GM11168 (cell line): Measurements from ENCODE around the gene CRYBG1.

ENCODE experiments used
- in situ Hi-C: fragments of 300-500 bp; cut with MboI; formaldehyde crosslinking; loops from one replicate; pipeline ENCODE4 v1.12.0; 2022; ENCODE audit warnings: low sequenced_read_pairs; ENCODE audit not compliant: unreplicated experiment

The CRYBG1 gene

GRCh38 chr6:106451439-106451838, 90.9 kb downstream of the CRYBG1 start:
- in situ Hi-C loops: loop anchor here (5.0 to 10.0 kb wide), 2 partner anchors 116 to 533 kb away; no protein-coding TSS in a partner anchor

DNA sequence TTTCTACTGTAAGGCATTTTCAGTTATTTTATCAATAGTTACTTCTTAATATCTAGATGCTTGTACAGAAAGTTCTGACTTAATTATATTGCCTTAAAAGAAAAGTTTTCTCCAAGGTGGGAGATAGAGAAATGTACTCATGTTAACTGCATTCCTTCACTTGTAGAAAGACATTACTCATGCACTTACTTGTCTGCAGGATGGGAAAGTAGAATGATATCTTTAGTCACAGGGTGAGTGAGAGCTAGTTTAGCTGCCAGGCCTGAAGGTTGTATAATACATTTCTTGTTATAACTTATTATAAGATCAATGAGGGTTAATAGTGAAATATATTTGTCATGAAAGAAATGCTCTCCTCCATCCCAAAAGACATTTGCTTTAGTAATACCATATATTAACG, 92.1 kb downstream of the CRYBG1 start:
- in situ Hi-C loops: loop anchor here (5.0 to 10.0 kb wide), 2 partner anchors 115 to 532 kb away; no protein-coding TSS in a partner anchor

- in situ Hi-C loops: loop anchor here (5.0 to 10.0 kb wide), 2 partner anchors 113 to 531 kb away; no protein-coding TSS in a partner anchor
Measured at GRCh38 chr6:106453756-106454367, 93.3 kb downstream of the CRYBG1 start.

- in situ Hi-C loops: loop anchor here (10.0 kb wide), 1 partner anchor 528 kb away; no protein-coding TSS in a partner anchor
Measured at GRCh38 chr6:106456756-106457155, 96.2 kb downstream of the CRYBG1 start.

GRCh38 chr6:106458021-106458986, 97.8 kb downstream of the CRYBG1 start:
- in situ Hi-C loops: loop anchor here (10.0 kb wide), 1 partner anchor 526 kb away; no protein-coding TSS in a partner anchor

- in situ Hi-C loops: no loop called here
Measured at GRCh38 chr6:106460481-106460880, 100.0 kb downstream of the CRYBG1 start.

- in situ Hi-C loops: no loop called here
Measured at GRCh38 chr6:106461084-106461483, 100.6 kb downstream of the CRYBG1 start.

DNA sequence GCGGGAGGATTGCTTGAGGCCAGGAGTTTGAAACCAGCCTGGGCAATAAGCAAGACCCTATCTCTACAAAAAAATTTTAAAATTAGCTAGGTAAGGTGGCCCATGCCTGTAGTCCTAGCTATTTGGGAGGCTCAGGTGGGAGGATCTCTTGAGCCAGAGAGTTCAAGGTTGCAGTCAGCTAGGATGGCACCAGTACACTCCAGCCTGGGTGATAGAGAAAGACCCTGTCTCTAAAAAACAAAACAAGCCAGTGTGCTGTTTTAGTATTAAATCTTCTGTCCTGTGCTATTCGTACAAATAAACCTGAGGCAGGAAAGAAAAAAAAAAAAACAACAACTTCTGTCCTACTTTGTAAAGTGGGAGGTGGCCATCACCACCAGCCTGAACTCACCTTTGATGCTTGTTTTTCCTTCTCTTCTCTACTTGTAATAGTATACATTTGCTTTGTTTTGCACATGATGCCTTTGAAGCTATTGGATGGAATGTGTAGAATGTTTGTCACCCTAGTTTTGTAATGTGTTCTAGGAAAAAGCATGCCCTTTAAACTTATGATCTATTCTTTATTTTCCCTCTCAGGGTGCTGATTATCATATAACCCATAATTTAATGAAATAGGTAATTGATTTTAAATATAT, 102.5 kb downstream of the CRYBG1 start:
- in situ Hi-C loops: no loop called here

GRCh38 chr6:106466211-106466610, 105.7 kb downstream of the CRYBG1 start:
- in situ Hi-C loops: no loop called here

DNA sequence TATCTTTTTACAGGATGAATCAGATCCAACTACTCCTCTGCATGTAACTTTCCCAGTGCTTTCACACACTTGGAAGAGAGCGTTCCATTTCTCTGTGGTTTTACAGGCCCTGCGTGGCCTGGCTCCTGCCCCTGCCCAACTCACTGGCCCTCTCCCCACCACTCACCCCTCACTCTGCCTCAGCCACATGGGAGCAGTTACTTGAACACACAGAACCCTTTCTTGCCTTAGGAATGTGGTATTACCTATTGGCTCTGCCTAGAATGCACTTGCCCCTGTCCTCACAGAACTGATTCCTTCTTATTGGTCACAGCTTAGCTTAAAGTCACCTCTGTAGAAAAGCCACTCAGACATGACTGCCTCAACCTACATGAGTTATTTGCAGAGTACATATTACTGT, 108.4 kb downstream of the CRYBG1 start:
- in situ Hi-C loops: no loop called here

- in situ Hi-C loops: no loop called here
Measured at GRCh38 chr6:106469882-106470281, 109.4 kb downstream of the CRYBG1 start.

GRCh38 chr6:106470316-106470715, 109.8 kb downstream of the CRYBG1 start:
- in situ Hi-C loops: no loop called here

DNA sequence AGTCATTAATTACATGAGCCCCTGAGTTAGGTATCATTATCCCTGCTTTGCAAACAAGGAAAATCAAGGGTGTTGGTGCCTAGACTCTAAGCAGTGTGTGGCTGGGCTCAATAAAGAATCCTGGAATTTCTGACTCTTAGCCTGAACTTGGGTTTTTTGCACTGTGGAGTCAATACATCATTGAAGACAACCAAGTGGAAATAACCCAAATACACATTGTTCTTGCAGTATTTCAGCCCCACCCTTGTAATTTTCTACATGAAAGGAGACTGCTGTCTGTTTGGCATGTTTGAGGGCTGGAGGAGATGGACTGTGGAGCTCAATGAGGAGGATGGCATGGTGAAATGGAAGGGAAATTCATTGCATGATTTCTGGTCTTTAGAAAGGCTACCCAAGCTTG, 110.3 kb downstream of the CRYBG1 start:
- in situ Hi-C loops: no loop called here

DNA sequence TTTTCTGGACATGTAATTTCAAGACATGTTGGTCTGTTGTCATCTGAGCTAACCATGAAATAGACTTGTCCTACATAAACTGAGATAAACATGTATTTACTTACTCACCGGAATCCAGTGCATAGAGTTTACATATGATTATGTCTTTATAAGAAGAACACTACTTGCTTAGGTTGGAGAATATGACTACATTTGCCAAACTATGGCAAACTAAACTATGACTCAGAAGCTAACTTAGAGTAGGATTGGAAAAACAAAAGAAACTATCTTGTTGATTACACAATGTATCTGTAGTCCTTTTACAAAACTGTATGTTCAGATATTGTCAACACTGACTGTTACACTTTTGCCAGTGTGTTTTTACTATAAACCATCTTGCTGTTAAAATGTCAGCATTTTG, 113.3 kb downstream of the CRYBG1 start:
- in situ Hi-C loops: no loop called here

GRCh38 chr6:106474466-106474865, 113.9 kb downstream of the CRYBG1 start:
- in situ Hi-C loops: no loop called here

DNA sequence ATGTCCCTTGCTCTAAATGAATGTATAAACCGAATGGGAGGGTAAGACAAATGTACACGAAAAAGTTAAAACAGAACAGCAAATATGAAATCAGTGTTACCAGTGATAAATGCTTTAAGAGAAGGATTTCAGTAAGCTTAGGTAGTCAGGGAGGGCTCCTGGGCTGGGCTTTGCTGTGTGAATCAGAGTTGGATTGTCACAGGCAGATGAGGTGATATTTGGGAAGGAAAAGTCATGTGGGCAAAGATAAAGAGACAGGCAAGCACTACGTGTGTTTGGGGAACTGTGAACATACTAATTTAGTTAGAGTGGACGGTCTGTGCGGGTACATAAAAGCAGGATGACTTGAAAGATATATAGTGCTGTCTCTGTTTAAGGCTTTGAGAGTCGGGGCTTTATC, 114.8 kb downstream of the CRYBG1 start:
- in situ Hi-C loops: no loop called here

- in situ Hi-C loops: no loop called here
Measured at GRCh38 chr6:106476331-106477105, 116.0 kb downstream of the CRYBG1 start.

DNA sequence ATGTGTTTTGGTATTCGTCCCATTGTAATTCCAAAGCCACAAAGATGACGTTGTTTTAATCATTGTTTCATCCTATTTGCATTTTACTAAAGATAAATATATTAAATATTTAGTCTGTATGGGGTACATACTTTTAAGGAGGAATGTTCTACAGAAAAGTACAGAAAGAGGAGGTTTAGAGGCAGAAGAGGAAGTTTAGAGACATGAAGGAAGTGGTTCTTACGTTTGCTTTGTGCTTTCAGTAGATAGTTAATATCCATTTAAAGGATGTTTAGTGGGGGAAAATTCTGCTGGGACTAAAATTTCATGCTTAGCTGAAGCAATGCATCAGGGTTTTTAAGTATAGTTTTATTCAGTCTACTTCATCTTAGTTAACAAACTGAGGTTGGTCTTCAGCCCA, 116.6 kb downstream of the CRYBG1 start:
- in situ Hi-C loops: no loop called here

DNA sequence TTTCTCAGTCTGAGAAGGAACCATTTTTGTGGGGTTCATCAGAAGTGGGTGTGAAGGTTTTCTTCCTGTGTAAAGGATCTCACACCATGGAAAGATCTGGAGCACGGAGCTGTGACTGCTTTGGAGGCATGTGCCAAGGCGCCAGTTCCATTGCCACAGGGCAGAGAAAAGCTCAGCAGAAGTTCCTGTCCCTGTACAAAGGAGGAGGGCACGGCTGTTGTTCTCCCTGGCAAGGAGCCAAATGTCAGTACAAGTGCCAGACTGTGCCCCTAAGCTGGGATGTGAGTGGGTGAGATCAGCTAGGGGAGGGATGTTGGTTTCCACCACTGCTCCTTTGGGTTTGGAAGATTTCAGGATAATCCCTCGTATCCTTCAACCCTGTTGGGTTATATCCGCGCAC, 117.3 kb downstream of the CRYBG1 start:
- in situ Hi-C loops: no loop called here

DNA sequence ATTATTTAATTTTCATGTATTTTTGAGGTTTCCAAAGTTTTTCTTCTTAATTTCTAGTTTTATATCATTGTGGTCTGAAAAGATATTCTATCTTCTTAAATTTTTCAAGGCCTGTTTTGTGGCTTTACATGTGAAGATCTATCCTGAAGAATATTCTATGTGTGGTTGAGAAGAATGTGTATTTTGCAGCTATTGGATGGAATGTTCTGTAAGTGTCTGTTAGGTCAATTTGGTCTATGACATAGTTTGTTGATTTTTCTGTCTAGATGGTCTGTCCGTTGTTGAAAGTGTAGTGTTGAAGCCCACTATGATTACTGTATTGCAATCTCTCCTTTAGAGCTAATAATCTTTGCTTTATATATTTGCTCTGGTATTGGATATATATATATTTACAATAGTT, 125.7 kb downstream of the CRYBG1 start:
- in situ Hi-C loops: no loop called here
